Endothelial cell of umbilical vein (primary cell): ENCODE data around the gene ST8SIA6. TPM values are rescaled to one million over a fixed set of nuclear protein-coding genes. Genes with fewer than 3 reads are reported as not detected.

Experiments
- BruUV-seq: library from RNA; stranded (reverse); fragments of 400-500 nt; replicated peaks from 2 replicates; lab custom pipeline; 2021; lab: Mats Ljungman, UMichigan
- CTCF ChIA-PET: fragments of 300-600, 350-600 bp; sonication (Branson Sonifier 250); formaldehyde crosslinking; loops from one replicate; lab custom pipeline; 2021; ENCODE audit warnings: antibody characterized with exemption, inconsistent platforms; lab: Charles Lee
- POLR2A ChIA-PET: fragments of 300-600, 350-600 bp; sonication (Branson Sonifier 250); formaldehyde crosslinking; loops from one replicate; lab custom pipeline; 2021; ENCODE audit warnings: antibody characterized with exemption, inconsistent platforms; lab: Charles Lee
- DNase-seq: peaks from one replicate; pipeline ENCODE4 v3.0.0-alpha.2; 2011; ENCODE audit warnings: low read depth, low spot score
- FAIRE-seq: peaks from 2 replicates; lab custom pipeline; 2011; peaks lifted over from hg19 to GRCh38; lab: Jason Lieb, UNC
- H2AFZ ChIP-seq: 2 replicates; pipeline ENCODE4 v1.6.0; 2012; ENCODE audit warnings: low read depth, low read length, control low read depth, inconsistent platforms
- H3K27ac ChIP-seq: 2 replicates; pipeline ENCODE4 v1.5.1; 2011; ENCODE audit warnings: low read depth, mild to moderate bottlenecking, control low read depth, low read length, moderate library complexity; ENCODE audit not compliant: insufficient read depth
- H3K27me3 ChIP-seq, 2 experiments: 2 replicates each; pipeline versions ENCODE4 v1.6.0 to v1.6.1; 2011; ENCODE audit warnings: low read length in 2 of 2, mixed read lengths in 1 of 2; ENCODE audit not compliant: control insufficient read depth in 2 of 2, insufficient read depth in 2 of 2
- H3K36me3 ChIP-seq, 2 experiments: 2 replicates in 1 of 2; 3 replicates in 1 of 2; pipeline ENCODE4 v1.5.1; 2011; ENCODE audit warnings: low read length in 2 of 2, mild to moderate bottlenecking in 1 of 2, moderate library complexity in 1 of 2; ENCODE audit not compliant: control insufficient read depth in 2 of 2, insufficient read depth in 2 of 2; ENCODE audit errors: extremely low read depth in 1 of 2
- H3K4me1 ChIP-seq: 3 replicates; pipeline ENCODE4 v1.5.1; 2011; ENCODE audit warnings: mild to moderate bottlenecking, low read length; ENCODE audit not compliant: control insufficient read depth, insufficient read depth; ENCODE audit errors: extremely low read depth
- H3K4me2 ChIP-seq: 2 replicates; pipeline ENCODE4 v1.6.1; 2011; ENCODE audit warnings: low read length, control low read depth, mixed read lengths; ENCODE audit not compliant: insufficient read depth
- H3K4me3 ChIP-seq, 3 experiments: fragments of 200-600 bp in 1 of 3; sonication (generic), shearing (Covaris generic) in 1 of 3; replicated peaks in 1 of 3; 2 replicates each; pipeline ENCODE4 v1.5.1; 2011 to 2016; ENCODE audit warnings: control low read depth in 3 of 3, low read length in 3 of 3, mild to moderate bottlenecking in 2 of 3, inconsistent platforms in 1 of 3, low read depth in 1 of 3, moderate library complexity in 1 of 3; ENCODE audit not compliant: insufficient read depth in 1 of 3
- H3K79me2 ChIP-seq: 2 replicates; pipeline ENCODE4 v1.6.0; 2012; ENCODE audit warnings: low read length, inconsistent platforms; ENCODE audit not compliant: control insufficient read depth, insufficient read depth
- H3K9ac ChIP-seq: replicated peaks from 2 replicates; pipeline ENCODE3; 2011; ENCODE audit warnings: low read length, control low read depth; ENCODE audit not compliant: insufficient read depth; ENCODE audit errors: extremely low read depth
- H3K9me1 ChIP-seq: replicated peaks from 3 replicates; pipeline ENCODE4 v1.6.0; 2011; ENCODE audit warnings: mild to moderate bottlenecking, low read length; ENCODE audit not compliant: control insufficient read depth, insufficient read depth; ENCODE audit errors: extremely low read depth
- H3K9me3 ChIP-seq: replicated peaks from 2 replicates; pipeline ENCODE4 v1.5.1; 2012; ENCODE audit warnings: low read length, inconsistent platforms; ENCODE audit not compliant: control insufficient read depth, insufficient read depth
- H4K20me1 ChIP-seq: replicated peaks from 2 replicates; pipeline ENCODE3; 2011; ENCODE audit warnings: mild to moderate bottlenecking, low read length; ENCODE audit not compliant: control insufficient read depth, insufficient read depth; ENCODE audit errors: extremely low read depth
- CTCF ChIP-seq, 2 donors: IDR thresholded peaks; 1 replicate in 1 of 2; 2 replicates in 1 of 2; pipeline ENCODE4 v1.5.1; 2011; ENCODE audit warnings: low read length in 2 of 2, mild to moderate bottlenecking in 2 of 2, moderate library complexity in 2 of 2, control low read depth in 1 of 2, inconsistent platforms in 1 of 2, low read depth in 1 of 2; ENCODE audit not compliant: insufficient read depth in 1 of 2; ENCODE audit errors: extremely low read depth in 1 of 2
- EZH2 ChIP-seq: IDR thresholded peaks from 2 replicates; pipeline ENCODE4 v1.6.1; 2012; ENCODE audit warnings: borderline replicate concordance, low read depth, mild to moderate bottlenecking, moderate library complexity, low read length, inconsistent platforms; ENCODE audit not compliant: severe bottlenecking
- FOS ChIP-seq: IDR thresholded peaks from 2 replicates; pipeline ENCODE4 v1.6.1; 2011; ENCODE audit warnings: mild to moderate bottlenecking, low read length, moderate library complexity, borderline replicate concordance; ENCODE audit not compliant: insufficient read depth
- GATA2 ChIP-seq: IDR thresholded peaks from 2 replicates; pipeline ENCODE4 v1.7.0; 2011; ENCODE audit warnings: low read depth, mild to moderate bottlenecking, moderate library complexity, mixed read lengths, low read length; ENCODE audit not compliant: insufficient read length, insufficient read depth
- JUN ChIP-seq: IDR thresholded peaks from 2 replicates; pipeline ENCODE4 v1.6.1; 2011; ENCODE audit warnings: borderline replicate concordance, low read depth; ENCODE audit not compliant: insufficient read length, insufficient read depth
- MYC ChIP-seq: IDR thresholded peaks from one replicate; pipeline ENCODE4 v1.6.1; 2011; ENCODE audit warnings: mild to moderate bottlenecking, low read depth, low read length
- POLR2A ChIP-seq: IDR thresholded peaks from 2 replicates; pipeline ENCODE4 v1.6.1; 2012; ENCODE audit warnings: low read depth, mild to moderate bottlenecking, control low read depth, low read length
- POLR2AphosphoS5 ChIP-seq: IDR thresholded peaks from 2 replicates; pipeline ENCODE4 v1.6.1; 2012; ENCODE audit warnings: low read depth, mild to moderate bottlenecking, control low read depth, low read length, moderate library complexity; ENCODE audit not compliant: insufficient read depth
- dilution Hi-C: fragments of 300-500 bp; cut with MboI; formaldehyde crosslinking; loops from one replicate; pipeline ENCODE4 v1.15.0; 2019; ENCODE audit warnings: low sequenced_read_pairs; ENCODE audit not compliant: extremely low pct_ligation_motif_present
- intact Hi-C: fragments of 100-400 bp; cut with micrococcal nuclease; formaldehyde crosslinking; loops from one replicate; pipeline ENCODE4 v1.10.0; 2022
- polyA plus RNA-seq, 4 experiments: library from polyadenylated mRNA; depleted of rRNA in 3 of 4; stranded (reverse) in 3 of 4; unstranded in 1 of 4; fragments of >200 nt; gene quantifications; 2 replicates each; pipeline versions ENCODE4 v1.2.1 to v1.2.3, GENCODE V29; 2011 to 2012; ENCODE audit warnings: missing spikeins in 1 of 4
- total RNA-seq: library from RNA; stranded (reverse); gene quantifications from 2 replicates; pipeline ENCODE4 v1.2.3, GENCODE V29; 2021
- TF ChIP-seq, protein P1 (sequence below): IDR thresholded peaks from 2 replicates; pipeline ENCODE4 v1.6.1; 2011; ENCODE audit not compliant: insufficient read depth, insufficient read length

The ST8SIA6 gene
- total and polyA plus RNA-seq, 2 donors (not counting 3 experiments of a cell fraction or from before 2014, with no cell fraction given), result 0.40 to 0.51 TPM

DNA sequence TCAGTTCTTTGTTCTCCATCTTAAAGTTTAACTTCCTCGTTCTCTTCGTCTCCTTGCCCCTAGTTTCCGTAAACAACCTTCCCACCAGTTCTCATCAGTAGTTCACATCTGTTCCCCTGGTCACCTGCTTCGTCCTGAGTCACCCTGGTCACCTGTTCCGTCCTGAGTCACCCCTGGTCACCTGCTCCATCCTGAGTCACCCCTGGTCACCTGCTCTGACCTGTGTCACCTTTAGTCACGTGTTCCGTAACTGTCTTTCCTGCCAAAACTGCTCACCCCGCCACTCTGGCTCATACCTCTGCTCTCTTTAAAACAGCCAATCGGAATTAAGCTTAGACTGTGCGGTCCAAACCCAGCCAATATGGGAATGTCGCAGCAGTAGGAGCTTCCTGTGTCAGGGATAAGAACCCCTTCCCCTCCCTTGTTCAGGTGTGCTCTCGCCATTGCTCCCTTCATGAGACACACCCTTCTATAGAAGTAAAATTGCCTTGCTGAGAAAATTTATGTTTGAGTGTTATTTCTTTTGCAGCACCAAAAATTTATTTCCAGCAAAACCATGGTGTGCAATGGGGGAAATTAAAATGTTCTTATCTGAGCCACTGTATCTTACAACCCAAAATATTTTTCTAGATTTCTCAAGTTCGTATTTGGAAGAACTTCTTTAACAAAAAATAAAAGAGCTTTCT, 114.1 kb downstream of the ST8SIA6 start:
- Histone ChIP-seq H3K4me3 (no peak overlapping the region), H3K9me1 (no peaks in the 10 kb centered on the region), H3K9me3 (no peaks in the 10 kb centered on the region), H3K4me1 (no peaks in the 10 kb centered on the region), H4K20me1 (no peaks in the 10 kb centered on the region), H3K27ac (no peak overlapping the region), H3K36me3 (no peaks in the 10 kb centered on the region), H3K27me3 (no peaks in the 10 kb centered on the region), H3K79me2 (no peaks in the 10 kb centered on the region), H2AFZ (no peak overlapping the region), H3K4me2 (no peak overlapping the region), H3K9ac (no peak overlapping the region)
- dilution Hi-C loops, result no loop called here
- BruUV-seq, result no TSS peak
- ChIA-PET POLR2A (no interaction called here), CTCF (no interaction called here)
- no peak for TF ChIP-seq POLR2A
- no peak for TF ChIP-seq FOS
- TF ChIP-seq GATA2, result no peak
- intact Hi-C loops, result no loop called here
- DNase-seq, result no peak
- no peak for FAIRE-seq

DNA sequence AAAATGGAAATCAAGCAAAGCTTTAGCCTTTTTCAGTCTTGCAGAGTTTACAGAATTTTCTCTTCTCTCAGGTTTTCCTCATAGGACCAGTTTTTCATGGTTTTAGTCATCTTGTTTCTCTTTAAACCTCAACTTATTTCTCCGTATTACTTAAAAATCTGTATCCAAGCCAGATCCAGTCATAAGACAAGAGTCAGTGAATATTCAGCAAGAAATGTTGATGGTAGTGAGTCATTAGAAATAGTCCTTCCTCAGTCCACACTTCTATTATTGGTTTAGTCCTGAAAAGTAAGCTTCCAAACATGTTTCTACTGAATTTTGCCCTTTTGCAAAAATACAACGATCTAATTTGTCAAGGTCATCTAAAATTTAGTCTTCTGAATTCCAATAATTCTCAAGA, 119.3 kb downstream of the ST8SIA6 start:
- dilution Hi-C loops, result no loop called here
- Histone ChIP-seq H3K9me3 (no peaks in the 10 kb centered on the region), H2AFZ (no peak overlapping the region), H3K4me2 (no peak overlapping the region), H3K79me2 (no peaks in the 10 kb centered on the region), H4K20me1 (no peaks in the 10 kb centered on the region), H3K36me3 (no peaks in the 10 kb centered on the region), H3K9ac (no peak overlapping the region), H3K9me1 (no peaks in the 10 kb centered on the region), H3K4me1 (no peaks in the 10 kb centered on the region), H3K27ac (no peak overlapping the region), H3K27me3 (no peaks in the 10 kb centered on the region), H3K4me3 (no peak overlapping the region)
- FAIRE-seq (no peak), DNase-seq (no peak)
- intact Hi-C loops, result no loop called here
- ChIA-PET POLR2A (no interaction called here), CTCF (no interaction called here)
- BruUV-seq, result no TSS peak
- no peak for TF ChIP-seq MYC
- TF ChIP-seq, protein P1, sequence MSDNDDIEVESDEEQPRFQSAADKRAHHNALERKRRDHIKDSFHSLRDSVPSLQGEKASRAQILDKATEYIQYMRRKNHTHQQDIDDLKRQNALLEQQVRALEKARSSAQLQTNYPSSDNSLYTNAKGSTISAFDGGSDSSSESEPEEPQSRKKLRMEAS, result no peak
- no peak for TF ChIP-seq EZH2
- TF ChIP-seq GATA2, result no peak
- no peak for TF ChIP-seq POLR2AphosphoS5
- TF ChIP-seq JUN, result no peak
- TF ChIP-seq FOS, result no peak
- TF ChIP-seq POLR2A, result no peak
- TF ChIP-seq CTCF (IDR thresholded peaks at IDR 0.05; ENCODE audit: extremely low read depth in 1 of 2, insufficient read depth in 1 of 2, low read depth in 1 of 2, low read length in 2 of 2), result no peak
